Peyer's patch (tissue), 4 donors: ENCODE measurements around the gene ATL1. TPM values are rescaled to one million over a fixed set of nuclear protein-coding genes. Genes with fewer than 3 reads are reported as not detected.

ENCODE experiments used
- DNase-seq, 3 donors: peaks; one replicate each; pipeline ENCODE4 v3.0.0-alpha.2; 2017 to 2019
- H3K27ac ChIP-seq, 4 donors: fragments of 200-600 bp; sonication (generic); one replicate each; pipeline ENCODE4 v1.5.1; 2016 to 2019
- H3K27me3 ChIP-seq, 2 donors: fragments of 200-600 bp; sonication (generic); one replicate each; pipeline ENCODE4 v1.5.1; 2019
- H3K36me3 ChIP-seq, 3 donors: fragments of 200-600 bp; sonication (generic); one replicate each; pipeline ENCODE4 v1.5.1; 2016 to 2019
- H3K4me1 ChIP-seq, 4 donors: fragments of 200-600 bp; sonication (generic); one replicate each; pipeline ENCODE4 v1.5.1; 2016 to 2019
- H3K4me3 ChIP-seq, 4 donors: fragments of 200-600 bp; sonication (generic); 1 replicate in 3 of 4; 2 replicates in 1 of 4; pipeline ENCODE4 v1.5.1; 2016 to 2019; ENCODE audit warnings: mild to moderate bottlenecking in 1 of 4
- H3K9me3 ChIP-seq, 4 donors: fragments of 200-600 bp; sonication (generic); one replicate each; pipeline ENCODE4 v1.5.1; 2016 to 2019; ENCODE audit warnings: mild to moderate bottlenecking in 1 of 4
- CTCF ChIP-seq, 6 experiments: fragments of 450-650 bp in 4 of 6; fragments of 200-600 bp in 2 of 6; sonication (generic) in 1 of 6; IDR thresholded peaks; one replicate each; pipeline ENCODE4 v1.5.1; 2017 to 2019; ENCODE audit warnings: antibody characterized with exemption in 6 of 6, mild to moderate bottlenecking in 3 of 6, moderate library complexity in 1 of 6
- POLR2A ChIP-seq, 2 donors: fragments of 450-650 bp; IDR thresholded peaks; one replicate each; pipeline ENCODE4 v1.5.1; 2017; ENCODE audit warnings: antibody characterized with exemption in 2 of 2, mild to moderate bottlenecking in 2 of 2, moderate library complexity in 2 of 2
- total RNA-seq, 4 donors: library from RNA; depleted of rRNA; stranded (reverse); fragments of >200 nt; gene quantifications; one replicate each; pipeline ENCODE4 v1.1.0, GENCODE V29; 2016

ATL1 gene
- total RNA-seq, result 1 to 10 TPM; 6.6 to 9.5 (median 8.5) TPM

- TF ChIP-seq POLR2A (IDR thresholded peaks at IDR 0.05) (no peak), CTCF (IDR thresholded peaks at IDR 0.05) (no peak)
- Histone ChIP-seq H3K27ac (peak within 1 kb of the TSS; percentile 68 to 82 (median 74)), H3K36me3 (no peaks in the 10 kb centered on the region), H3K9me3 (no peaks in the 10 kb centered on the region), H3K27me3 (no peaks in the 10 kb centered on the region), H3K4me1 (no peaks in the 10 kb centered on the region), H3K4me3 (peak within 1 kb of the TSS; percentile 53 to 71 (median 59))
- peak; percentile 42 to 72 (median 69) for DNase-seq
Measured at GRCh38 chr14:50559990-50560930, at the start of gene ATL1. Gene ATL1 (plus strand): TSS chr14:50560145. CDS start chr14:50560266, 121 bp downstream.

GRCh38 chr14:50510157-50510556, 49.8 kb upstream of the ATL1 start:
- H3K36me3 ChIP-seq, result no peaks in the 10 kb centered on the region
- H3K27me3 ChIP-seq, result no peaks in the 10 kb centered on the region
- no peaks in the 10 kb centered on the region for H3K9me3 ChIP-seq
- H3K27ac ChIP-seq, result no peak overlapping the region
- no peak for DNase-seq
- TF ChIP-seq CTCF (IDR thresholded peaks at IDR 0.05), result no peak
- TF ChIP-seq POLR2A (IDR thresholded peaks at IDR 0.05), result no peak
- H3K4me3 ChIP-seq, result no peak overlapping the region
- H3K4me1 ChIP-seq, result no peaks in the 10 kb centered on the region

- no peaks in the 10 kb centered on the region for H3K4me1 ChIP-seq
- H3K4me3 ChIP-seq, result no peak overlapping the region
- H3K27ac ChIP-seq, result no peak overlapping the region
- no peaks in the 10 kb centered on the region for H3K27me3 ChIP-seq
- no peaks in the 10 kb centered on the region for H3K36me3 ChIP-seq
- no peaks in the 10 kb centered on the region for H3K9me3 ChIP-seq
- DNase-seq, result no peak
- TF ChIP-seq POLR2A (IDR thresholded peaks at IDR 0.05), result no peak
- no peak for TF ChIP-seq CTCF (IDR thresholded peaks at IDR 0.05)
Measured at GRCh38 chr14:50512463-50512862, 47.5 kb upstream of the ATL1 start.

- H3K27ac ChIP-seq, result no peak overlapping the region
- peaks cover 0 to 6% (median 1%) of the 10 kb centered on the region in 4 donors for H3K4me1 ChIP-seq
- TF ChIP-seq POLR2A (IDR thresholded peaks at IDR 0.05) (no peak), CTCF (IDR thresholded peaks at IDR 0.05) (no peak)
- no peaks in the 10 kb centered on the region for H3K27me3 ChIP-seq
- no peaks in the 10 kb centered on the region for H3K9me3 ChIP-seq
- H3K4me3 ChIP-seq, result no peak overlapping the region
- no peaks in the 10 kb centered on the region for H3K36me3 ChIP-seq
- DNase-seq, result no peak
Measured at GRCh38 chr14:50516091-50516490, 43.9 kb upstream of the ATL1 start.

- Histone ChIP-seq H3K9me3 (no peaks in the 10 kb centered on the region), H3K4me3 (no peak overlapping the region), H3K27me3 (no peaks in the 10 kb centered on the region), H3K36me3 (no peaks in the 10 kb centered on the region), H3K27ac (peak overlapping the region in 2 of 4 donors; percentile 44 to 76), H3K4me1 (peaks cover 0 to 40% (median 10%) of the 10 kb centered on the region in 4 donors)
- DNase-seq, result peak in 1 of 3 donors; percentile 62
- no peak for TF ChIP-seq CTCF (IDR thresholded peaks at IDR 0.05)
- no peak for TF ChIP-seq POLR2A (IDR thresholded peaks at IDR 0.05)
Measured at GRCh38 chr14:50520947-50521815, 38.8 kb upstream of the ATL1 start.
